ENCODE measurements around the gene PAX2.

PAX2 gene

GRCh38 chr10:100826031-100826651 is 80.8 kb downstream of the PAX2 start:
- DNase-seq: no peak

GRCh38 chr10:100826661-100826982 is 81.2 kb downstream of the PAX2 start:
- DNase-seq: no peak

- no peak for DNase-seq
Measured at GRCh38 chr10:100826983-100827818, 81.8 kb downstream of the PAX2 start.

GRCh38 chr10:100827819-100828737 is 82.7 kb downstream of the PAX2 start:
- DNase-seq: no peak

- DNase-seq: no peak
Measured at GRCh38 chr10:100828738-100829096, 83.3 kb downstream of the PAX2 start.

GRCh38 chr10:100829097-100829870 is 83.9 kb downstream of the PAX2 start:
- DNase-seq: no peak

- DNase-seq: no peak
Measured at GRCh38 chr10:100829933-100830727, 84.7 kb downstream of the PAX2 start.

GRCh38 chr10:100830728-100831111 is 85.3 kb downstream of the PAX2 start:
- DNase-seq: no peak

GRCh38 chr10:100831742-100832141 is 86.4 kb downstream of the PAX2 start:
- no peak for DNase-seq

GRCh38 chr10:100835810-100836209 is 90.4 kb downstream of the PAX2 start:
- no peak for DNase-seq

- no peak for DNase-seq
Measured at GRCh38 chr10:100836891-100837290, 91.5 kb downstream of the PAX2 start.

GRCh38 chr10:100837300-100837699 is 91.9 kb downstream of the PAX2 start:
- no peak for DNase-seq

- no peak for DNase-seq
Measured at GRCh38 chr10:100838986-100839385, 93.6 kb downstream of the PAX2 start.

GRCh38 chr10:100841528-100841927 is 96.1 kb downstream of the PAX2 start:
- no peak for DNase-seq

GRCh38 chr10:100847440-100847839 is 102.1 kb downstream of the PAX2 start:
- no peak for DNase-seq

- no peak for DNase-seq
Measured at GRCh38 chr10:100848770-100849169, 103.4 kb downstream of the PAX2 start.

GRCh38 chr10:100858261-100858660 is 112.9 kb downstream of the PAX2 start:
- DNase-seq: no peak

GRCh38 chr10:100858747-100859483 is 113.5 kb downstream of the PAX2 start:
- no peak for DNase-seq

GRCh38 chr10:100859484-100859763 is 114.0 kb downstream of the PAX2 start:
- DNase-seq: no peak

GRCh38 chr10:100863433-100863832 is 118.1 kb downstream of the PAX2 start:
- DNase-seq: no peak

GRCh38 chr10:100864036-100864885 is 118.9 kb downstream of the PAX2 start:
- no peak for DNase-seq
